ENCODE results near the gene PATL2.
"Not testable (repeated sequence)": the region's sequence is repeated elsewhere in the genome, so short reads cannot be mapped to it uniquely, and the experiment has no call there.

The PATL2 gene

DNA sequence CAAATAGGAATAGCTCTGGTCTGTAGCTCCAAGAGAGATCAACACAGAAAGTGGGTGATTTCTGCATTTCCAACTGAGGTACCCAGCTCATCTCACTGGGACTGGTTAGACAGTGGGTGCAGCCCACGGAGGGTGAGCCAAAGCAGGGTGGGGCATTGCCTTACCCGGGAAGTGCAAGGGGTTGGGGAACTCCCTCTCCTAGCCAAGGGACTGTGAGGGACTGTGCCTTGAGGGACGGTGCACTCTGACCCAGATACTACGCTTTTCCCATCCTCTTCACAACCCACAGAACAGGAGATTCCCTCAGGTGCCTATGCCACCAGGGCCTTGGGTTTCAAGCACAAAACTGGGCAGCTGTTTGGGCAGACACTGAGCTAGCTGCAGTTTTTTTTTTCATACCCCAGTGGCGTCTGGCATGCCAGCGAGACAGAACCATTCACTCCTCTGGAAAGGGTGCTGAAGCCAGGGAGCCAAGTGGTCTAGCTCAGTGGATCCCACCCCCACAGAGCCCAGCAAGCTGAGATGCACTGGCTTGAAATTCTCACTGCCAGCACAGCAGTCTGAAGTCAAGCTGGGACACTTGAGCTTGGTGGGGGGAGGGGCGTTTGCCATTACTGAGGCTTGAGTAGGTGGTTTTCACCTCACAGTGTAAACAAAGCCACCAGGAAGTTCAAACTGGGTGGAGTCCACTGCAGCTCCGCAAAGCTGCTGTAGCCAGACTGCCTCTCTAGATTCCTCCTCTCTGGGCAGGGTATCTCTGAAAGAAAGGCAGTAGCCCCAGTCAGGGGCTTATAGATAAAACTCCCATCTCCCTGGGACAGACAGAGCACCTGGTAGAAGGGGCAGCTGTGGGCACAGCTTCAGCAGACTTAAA, 28.1 kb downstream of the PATL2 start:
- H3K27me3 ChIP-seq (ENCODE audit: insufficient read depth, low read length); H3K9ac ChIP-seq (ENCODE audit: low read depth, low read length); H3K9me3 ChIP-seq (ENCODE audit: insufficient read depth, low read depth, low read length); H3K36me3 ChIP-seq (ENCODE audit: insufficient read depth, low read length): not testable (repeated sequence)
- 40% methylated on average over 8 of the region's 8 CpGs for WGBS
- peaks cover 11% of the 10 kb centered on the region for H3K4me1 ChIP-seq (ENCODE audit: insufficient read depth, low read length)
- H3K27ac ChIP-seq (ENCODE audit: low read depth, low read length) = peak overlapping the region; percentile 45; the same call in 1 of the 2 replicates
- H3K4me3 ChIP-seq (ENCODE audit: low read length) = peak overlapping the region; percentile 22; the same call in 1 of the 2 replicates

- Histone ChIP-seq H3K27ac (ENCODE audit: low read depth, low read length) (no peak overlapping the region), H3K9me3 (ENCODE audit: insufficient read depth, low read depth, low read length) (no peaks in the 10 kb centered on the region), H3K27me3 (ENCODE audit: insufficient read depth, low read length) (no peaks in the 10 kb centered on the region), H3K4me3 (ENCODE audit: low read length) (no peak overlapping the region), H3K9ac (ENCODE audit: low read depth, low read length) (no peak overlapping the region), H3K4me1 (ENCODE audit: insufficient read depth, low read length) (peaks cover 11% of the 10 kb centered on the region), H3K36me3 (ENCODE audit: insufficient read depth, low read length) (no peaks in the 10 kb centered on the region)
- 89% methylated on average over 2 of the region's 2 CpGs for WGBS
These were observed 28.9 kb downstream of the PATL2 start for GRCh38 chr15:44682211-44682610.

DNA sequence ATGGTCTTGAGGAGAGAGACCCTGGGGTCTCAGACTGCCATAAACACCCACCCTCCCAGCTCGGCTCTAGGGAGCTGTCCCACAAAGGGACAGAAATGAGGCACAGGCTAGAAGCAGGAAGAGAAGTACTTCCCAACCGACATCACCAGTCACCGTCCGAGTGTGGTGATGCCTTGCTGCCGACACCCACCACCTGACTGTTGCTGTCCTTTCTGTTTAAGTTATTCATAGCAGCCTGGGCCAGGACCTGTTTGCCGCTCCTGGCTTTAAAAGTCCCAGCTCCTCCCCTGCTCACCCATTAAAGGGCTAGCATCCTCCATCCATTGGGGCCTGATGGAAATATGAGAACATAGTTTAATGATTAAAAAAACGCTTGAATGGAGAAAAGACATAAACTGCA, 34.4 kb downstream of the PATL2 start:
- H3K27ac ChIP-seq (ENCODE audit: low read depth, low read length) = no peak overlapping the region
- no peak overlapping the region for H3K4me3 ChIP-seq (ENCODE audit: low read length)
- no peak overlapping the region for H3K9ac ChIP-seq (ENCODE audit: low read depth, low read length)
- no peaks in the 10 kb centered on the region for H3K9me3 ChIP-seq (ENCODE audit: insufficient read depth, low read depth, low read length)
- WGBS = 78% methylated on average over 7 of the region's 7 CpGs
- no peaks in the 10 kb centered on the region for H3K4me1 ChIP-seq (ENCODE audit: insufficient read depth, low read length)
- H3K36me3 ChIP-seq (ENCODE audit: insufficient read depth, low read length) = no peaks in the 10 kb centered on the region
- H3K27me3 ChIP-seq (ENCODE audit: insufficient read depth, low read length) = no peaks in the 10 kb centered on the region

DNA sequence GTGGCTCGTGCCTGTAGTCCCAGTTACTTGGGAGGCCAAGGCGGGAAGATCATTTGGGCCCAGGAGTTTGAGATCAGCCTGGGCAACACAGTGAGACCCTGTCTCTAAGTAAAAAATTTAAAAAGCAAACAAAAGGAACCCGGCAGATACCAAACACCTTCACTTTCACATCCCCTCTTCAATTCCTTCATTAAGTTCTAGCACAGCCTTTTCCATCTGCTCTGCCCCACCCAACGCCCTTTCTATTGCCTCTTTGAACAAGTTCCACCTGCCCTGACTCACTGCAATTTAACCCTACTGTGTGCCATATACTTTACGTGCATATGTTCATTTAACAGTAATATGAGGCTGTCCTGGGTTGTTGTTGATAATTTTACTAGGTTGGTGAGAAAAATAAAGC, 35.2 kb downstream of the PATL2 start:
- H3K27me3 ChIP-seq (ENCODE audit: insufficient read depth, low read length) = no peaks in the 10 kb centered on the region
- no peak overlapping the region for H3K27ac ChIP-seq (ENCODE audit: low read depth, low read length)
- no peaks in the 10 kb centered on the region for H3K4me1 ChIP-seq (ENCODE audit: insufficient read depth, low read length)
- no peak overlapping the region for H3K9ac ChIP-seq (ENCODE audit: low read depth, low read length)
- H3K4me3 ChIP-seq (ENCODE audit: low read length) = no peak overlapping the region
- H3K36me3 ChIP-seq (ENCODE audit: insufficient read depth, low read length) = no peaks in the 10 kb centered on the region
- H3K9me3 ChIP-seq (ENCODE audit: insufficient read depth, low read depth, low read length) = no peaks in the 10 kb centered on the region
- 90% methylated on average over 5 of the region's 5 CpGs for WGBS

DNA sequence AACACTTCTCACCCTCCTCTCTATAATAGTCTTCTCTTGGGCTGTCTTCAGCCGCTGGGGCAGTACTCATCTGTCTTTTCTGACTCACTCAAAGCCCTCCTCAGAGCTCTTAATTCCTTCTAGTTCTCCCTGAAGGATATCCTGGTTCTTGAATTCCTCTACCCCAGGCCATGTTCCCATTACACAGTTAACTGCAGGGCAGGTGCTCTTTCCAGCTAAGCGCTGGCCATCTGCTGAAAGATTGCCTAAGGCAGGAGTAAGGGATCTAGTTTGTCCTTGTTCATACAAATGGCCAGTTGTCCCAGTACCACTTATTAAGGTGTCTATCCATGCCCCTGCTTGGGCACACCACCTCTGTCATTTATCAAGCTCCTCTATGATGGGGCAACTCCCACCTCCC, 37.5 kb downstream of the PATL2 start:
- no peaks in the 10 kb centered on the region for H3K4me1 ChIP-seq (ENCODE audit: insufficient read depth, low read length)
- no peaks in the 10 kb centered on the region for H3K9me3 ChIP-seq (ENCODE audit: insufficient read depth, low read depth, low read length)
- WGBS = 88% methylated on average over 2 of the region's 2 CpGs
- no peak overlapping the region for H3K27ac ChIP-seq (ENCODE audit: low read depth, low read length)
- no peak overlapping the region for H3K4me3 ChIP-seq (ENCODE audit: low read length)
- no peak overlapping the region for H3K9ac ChIP-seq (ENCODE audit: low read depth, low read length)
- no peaks in the 10 kb centered on the region for H3K27me3 ChIP-seq (ENCODE audit: insufficient read depth, low read length)
- no peaks in the 10 kb centered on the region for H3K36me3 ChIP-seq (ENCODE audit: insufficient read depth, low read length)

DNA sequence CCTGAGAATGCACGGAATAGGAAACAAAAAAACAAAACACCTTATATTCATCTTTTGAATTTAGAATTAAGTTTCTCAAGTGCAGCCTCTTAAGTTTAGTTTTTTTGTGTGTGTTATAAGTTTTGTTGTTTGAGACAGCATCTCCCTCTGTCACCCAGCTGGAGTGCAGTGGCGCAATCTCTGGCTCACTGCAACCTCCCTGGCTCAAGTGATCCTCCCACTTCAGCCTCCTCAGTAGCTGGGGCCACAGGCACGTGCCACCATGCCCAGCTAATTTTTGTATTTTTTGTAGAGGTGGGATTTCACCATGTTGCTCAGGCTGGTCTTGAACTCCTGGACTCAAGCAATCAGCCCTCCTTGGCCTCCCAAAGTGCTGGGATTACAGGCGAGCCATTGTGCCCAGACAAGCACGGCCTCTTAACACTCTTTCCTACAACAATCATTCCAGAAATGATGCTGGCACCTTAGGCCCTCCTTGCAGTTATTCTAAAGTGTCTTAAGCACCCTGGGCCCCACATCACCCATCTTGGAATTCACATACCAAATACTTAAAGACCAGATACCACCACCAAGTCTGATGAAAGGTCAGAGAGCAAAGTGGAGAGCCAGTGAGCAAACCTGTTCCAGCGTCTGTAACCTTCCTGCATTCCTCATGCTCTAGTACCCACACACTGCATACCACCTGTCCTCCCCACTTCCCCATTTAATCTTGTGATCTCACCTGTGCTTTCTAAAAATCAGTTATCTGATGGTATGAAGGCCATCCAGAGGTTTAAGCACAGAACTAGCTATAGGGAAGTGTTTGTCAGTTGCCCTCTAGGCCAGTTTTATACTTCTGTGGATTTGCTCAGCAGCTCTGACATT, 40.8 kb downstream of the PATL2 start:
- 84% methylated on average over 6 of the region's 6 CpGs for WGBS
- no peak overlapping the region for H3K4me3 ChIP-seq (ENCODE audit: low read length)
- H3K9me3 ChIP-seq (ENCODE audit: insufficient read depth, low read depth, low read length) = no peaks in the 10 kb centered on the region
- H3K4me1 ChIP-seq (ENCODE audit: insufficient read depth, low read length) = no peaks in the 10 kb centered on the region
- H3K27ac ChIP-seq (ENCODE audit: low read depth, low read length) = no peak overlapping the region
- no peak overlapping the region for H3K9ac ChIP-seq (ENCODE audit: low read depth, low read length)
- no peaks in the 10 kb centered on the region for H3K27me3 ChIP-seq (ENCODE audit: insufficient read depth, low read length)
- H3K36me3 ChIP-seq (ENCODE audit: insufficient read depth, low read length) = no peaks in the 10 kb centered on the region

GRCh38 chr15:44668921-44669320, 42.2 kb downstream of the PATL2 start:
- Histone ChIP-seq H3K27me3 (ENCODE audit: insufficient read depth, low read length) (no peaks in the 10 kb centered on the region), H3K4me3 (ENCODE audit: low read length) (no peak overlapping the region), H3K9me3 (ENCODE audit: insufficient read depth, low read depth, low read length) (no peaks in the 10 kb centered on the region), H3K36me3 (ENCODE audit: insufficient read depth, low read length) (no peaks in the 10 kb centered on the region), H3K9ac (ENCODE audit: low read depth, low read length) (no peak overlapping the region), H3K4me1 (ENCODE audit: insufficient read depth, low read length) (peaks cover 2% of the 10 kb centered on the region; the same call in 1 of the 2 replicates), H3K27ac (ENCODE audit: low read depth, low read length) (no peak overlapping the region)
- WGBS = 87% methylated on average over 2 of the region's 2 CpGs

- Histone ChIP-seq H3K27ac (ENCODE audit: low read depth, low read length) (no peak overlapping the region), H3K27me3 (ENCODE audit: insufficient read depth, low read length) (no peaks in the 10 kb centered on the region), H3K4me3 (ENCODE audit: low read length) (no peak overlapping the region), H3K9me3 (ENCODE audit: insufficient read depth, low read depth, low read length) (no peaks in the 10 kb centered on the region), H3K36me3 (ENCODE audit: insufficient read depth, low read length) (no peaks in the 10 kb centered on the region), H3K9ac (ENCODE audit: low read depth, low read length) (no peak overlapping the region), H3K4me1 (ENCODE audit: insufficient read depth, low read length) (peaks cover 4% of the 10 kb centered on the region)
- WGBS = 91% methylated on average over 3 of the region's 3 CpGs
These were observed 44.1 kb downstream of the PATL2 start for GRCh38 chr15:44667039-44667360.

DNA sequence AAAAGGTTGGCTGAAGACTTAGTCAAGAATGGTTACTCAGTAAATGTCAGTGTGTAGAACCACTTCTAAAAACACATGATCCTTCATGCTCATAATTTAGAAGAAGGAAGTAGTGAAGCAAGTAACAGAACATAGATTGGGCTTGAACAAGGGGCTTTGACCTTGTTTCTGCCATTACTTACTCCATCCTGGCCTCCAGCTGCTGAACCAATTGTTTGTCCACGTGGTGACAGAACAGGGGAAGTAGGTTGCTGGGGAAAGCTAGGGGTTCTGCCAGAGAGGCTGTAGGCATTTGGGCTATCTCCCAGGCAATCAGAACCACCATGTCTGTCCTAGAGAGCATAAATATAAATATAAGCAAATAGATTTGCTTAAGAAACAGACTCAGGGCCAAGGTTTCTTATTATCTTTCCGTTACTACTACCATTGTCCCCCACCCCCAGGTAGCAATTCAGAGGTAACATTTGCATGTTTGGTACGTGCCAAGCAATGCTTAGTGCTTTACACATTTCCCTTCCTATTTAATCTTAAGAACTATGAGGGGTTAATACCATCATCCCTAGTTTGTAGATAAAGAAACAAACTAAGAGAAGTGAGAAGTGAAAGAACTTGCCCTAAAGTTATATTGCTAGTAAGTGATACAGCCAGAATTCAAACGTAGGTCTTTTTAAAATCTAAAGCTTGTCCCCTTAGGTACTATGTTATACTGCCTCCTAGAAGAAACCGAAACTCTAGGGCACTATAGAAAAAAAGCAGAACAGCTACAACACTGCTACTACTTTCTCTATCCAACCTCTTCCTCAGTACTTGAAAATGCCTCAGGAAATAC, 44.7 kb downstream of the PATL2 start:
- Histone ChIP-seq H3K36me3 (ENCODE audit: insufficient read depth, low read length) (no peaks in the 10 kb centered on the region), H3K27ac (ENCODE audit: low read depth, low read length) (no peak overlapping the region), H3K4me1 (ENCODE audit: insufficient read depth, low read length) (peaks cover 7% of the 10 kb centered on the region), H3K4me3 (ENCODE audit: low read length) (no peak overlapping the region), H3K27me3 (ENCODE audit: insufficient read depth, low read length) (no peaks in the 10 kb centered on the region), H3K9ac (ENCODE audit: low read depth, low read length) (no peak overlapping the region), H3K9me3 (ENCODE audit: insufficient read depth, low read depth, low read length) (no peaks in the 10 kb centered on the region)
- WGBS = 75% methylated on average over 5 of the region's 5 CpGs

GRCh38 chr15:44663410-44664308, 47.5 kb downstream of the PATL2 start, which contains the start of gene SPG11:
Gene SPG11 (minus strand): TSS chr15:44663662. CDS start chr15:44663647, 15 bp downstream.
- Histone ChIP-seq H3K9me3 (ENCODE audit: insufficient read depth, low read depth, low read length) (no peaks in the 10 kb centered on the region), H3K4me1 (ENCODE audit: insufficient read depth, low read length) (peaks cover 7% of the 10 kb centered on the region), H3K4me3 (ENCODE audit: low read length) (peak within 1 kb of the TSS; percentile 86), H3K9ac (ENCODE audit: low read depth, low read length) (peak within 1 kb of the TSS; percentile 86), H3K27me3 (ENCODE audit: insufficient read depth, low read length) (no peaks in the 10 kb centered on the region), H3K36me3 (ENCODE audit: insufficient read depth, low read length) (peaks cover 16% of the 10 kb centered on the region), H3K27ac (ENCODE audit: low read depth, low read length) (peak within 1 kb of the TSS; percentile 83)
- WGBS = 10% methylated on average over 53 of the region's 53 CpGs
